MCF 10A (cell line): Measurements from ENCODE around the gene FAF1. TPM values are rescaled to one million over a fixed set of nuclear protein-coding genes. Genes with fewer than 3 reads are reported as not detected.

Experiments
- BruUV-seq: library from RNA; stranded (reverse); fragments of 400-500 nt; replicated peaks from 2 replicates; lab custom pipeline; 2021; lab: Mats Ljungman, UMichigan
- CTCF ChIA-PET: fragments of 300-600 bp; sonication (Branson Sonifier 250); formaldehyde crosslinking; extraction: SDS; loops from one replicate; lab custom pipeline; 2021; ENCODE audit warnings: antibody characterized with exemption, inconsistent platforms; lab: Yijun Ruan, JAX
- POLR2A ChIA-PET: fragments of 300-600, 350-650 bp; sonication (Branson Sonifier 250); formaldehyde crosslinking; extraction: SDS; loops from one replicate; lab custom pipeline; 2020; ENCODE audit warnings: antibody characterized with exemption, inconsistent platforms; lab: Yijun Ruan, JAX
- DNase-seq: peaks from one replicate; pipeline ENCODE4 v3.0.0-alpha.2; 2018; ENCODE audit not compliant: unreplicated experiment
- H3K27ac Mint-ChIP-seq: one replicate; pipeline ENCODE4 v1.8.0; 2022; ENCODE audit warnings: mild to moderate bottlenecking, low read depth, mixed read lengths; ENCODE audit not compliant: unreplicated experiment
- H3K27me3 Mint-ChIP-seq: one replicate; pipeline ENCODE4 v1.8.0; 2022; ENCODE audit warnings: mixed read lengths; ENCODE audit not compliant: insufficient read depth, unreplicated experiment
- H3K36me3 Mint-ChIP-seq: one replicate; pipeline ENCODE4 v1.8.0; 2022; ENCODE audit warnings: mild to moderate bottlenecking, moderate library complexity, mixed read lengths; ENCODE audit not compliant: insufficient read depth, unreplicated experiment
- H3K4me1 Mint-ChIP-seq: one replicate; pipeline ENCODE4 v1.8.0; 2022; ENCODE audit warnings: mixed read lengths; ENCODE audit not compliant: insufficient read depth, unreplicated experiment
- H3K4me3 Mint-ChIP-seq: one replicate; pipeline ENCODE4 v1.8.0; 2022; ENCODE audit warnings: mild to moderate bottlenecking, moderate library complexity, mixed read lengths; ENCODE audit not compliant: unreplicated experiment
- H3K9me3 Mint-ChIP-seq: one replicate; pipeline ENCODE4 v1.8.0; 2022; ENCODE audit warnings: mixed read lengths; ENCODE audit not compliant: unreplicated experiment
- CTCF ChIP-seq: fragments of 200-600 bp; IDR thresholded peaks from one replicate; pipeline ENCODE4 v1.8.0; 2022; ENCODE audit warnings: antibody characterized with exemption, mild to moderate bottlenecking; ENCODE audit not compliant: unreplicated experiment
- intact Hi-C: fragments of 100-400 bp; cut with micrococcal nuclease; formaldehyde crosslinking; loops from 2 replicates; pipeline ENCODE4 v1.14.1; 2022
- total RNA-seq: library from RNA; stranded (reverse); gene quantifications from 2 replicates; pipeline ENCODE4 v1.2.3, GENCODE V29; 2022

The FAF1 gene
- total RNA-seq, 1 experiment from 2014 or later, result 93.2 TPM

GRCh38 chr1:50471967-50472366 lies 488.1 kb downstream of the FAF1 start:
- BruUV-seq, result no TSS peak
- Mint-ChIP-seq H3K4me1 (no peaks in the 10 kb centered on the region), H3K36me3 (peaks cover 23% of the 10 kb centered on the region), H3K27me3 (no peaks in the 10 kb centered on the region), H3K27ac (no peak overlapping the region), H3K4me3 (no peak overlapping the region), H3K9me3 (no peaks in the 10 kb centered on the region)
- intact Hi-C loops, result no loop called here
- no peak for TF ChIP-seq CTCF
- DNase-seq, result no peak
- POLR2A ChIA-PET, result interaction anchor here (1.2 kb wide), 1 partner anchor 9 kb away, joined by 3 read pairs; no protein-coding TSS in a partner anchor
- CTCF ChIA-PET, result no interaction called here

GRCh38 chr1:50462964-50463363 lies 497.1 kb downstream of the FAF1 start:
- DNase-seq, result no peak
- intact Hi-C loops, result no loop called here
- ChIA-PET POLR2A (no interaction called here), CTCF (no interaction called here)
- Mint-ChIP-seq H3K4me1 (no peaks in the 10 kb centered on the region), H3K27me3 (no peaks in the 10 kb centered on the region), H3K27ac (no peak overlapping the region), H3K9me3 (no peaks in the 10 kb centered on the region), H3K36me3 (no peaks in the 10 kb centered on the region), H3K4me3 (no peak overlapping the region)
- no peak for TF ChIP-seq CTCF
- BruUV-seq, result no TSS peak

- intact Hi-C loops, result no loop called here
- no peaks in the 10 kb centered on the region for H3K4me1 Mint-ChIP-seq
- H3K27me3 Mint-ChIP-seq, result no peaks in the 10 kb centered on the region
- TF ChIP-seq CTCF, result no peak
- no peak overlapping the region for H3K4me3 Mint-ChIP-seq
- H3K36me3 Mint-ChIP-seq, result peaks cover 10% of the 10 kb centered on the region
- DNase-seq, result no peak
- POLR2A ChIA-PET, result interaction anchor here (0.6 to 0.9 kb wide), 2 partner anchors 19 to 44 kb away, joined by 3 read pairs; no protein-coding TSS in a partner anchor
- BruUV-seq, result no TSS peak
- no peak overlapping the region for H3K27ac Mint-ChIP-seq
- CTCF ChIA-PET, result interaction anchor here (0.6 to 1.0 kb wide), 3 partner anchors 8 to 34 kb away, joined by 3 to 5 read pairs (median 3); no protein-coding TSS in a partner anchor
- H3K9me3 Mint-ChIP-seq, result no peaks in the 10 kb centered on the region
Measured at GRCh38 chr1:50458507-50458906, 501.6 kb downstream of the FAF1 start.

- peaks cover 16% of the 10 kb centered on the region for H3K36me3 Mint-ChIP-seq
Measured at GRCh38 chr1:50454911-50455310, 505.2 kb downstream of the FAF1 start.

More at GRCh38 chr1:50454911-50455310, 505.2 kb downstream of the FAF1 start:
- POLR2A ChIA-PET, result no interaction called here
- no peaks in the 10 kb centered on the region for H3K27me3 Mint-ChIP-seq
- no peaks in the 10 kb centered on the region for H3K9me3 Mint-ChIP-seq
- H3K4me1 Mint-ChIP-seq, result no peaks in the 10 kb centered on the region
- BruUV-seq, result no TSS peak
- CTCF ChIA-PET, result interaction anchor here (0.6 kb wide), 1 partner anchor 98 kb away, joined by 3 read pairs; no protein-coding TSS in a partner anchor
- TF ChIP-seq CTCF, result no peak
- no peak for DNase-seq
- no peak overlapping the region for H3K4me3 Mint-ChIP-seq
- H3K27ac Mint-ChIP-seq, result no peak overlapping the region
- intact Hi-C loops, result no loop called here
